Esophagus muscularis mucosa (tissue), 4 donors: ENCODE measurements around the gene LSM8. TPM values are rescaled to one million over a fixed set of nuclear protein-coding genes. Genes with fewer than 3 reads are reported as not detected.

ENCODE experiments used
- DNase-seq: peaks from one replicate; pipeline ENCODE4 v3.0.0-alpha.2; 2017; ENCODE audit errors: extremely low spot score
- H3K27ac ChIP-seq, 4 donors: fragments of 200-600 bp; sonication (generic); replicated peaks in 1 of 4; 1 replicate in 3 of 4; 2 replicates in 1 of 4; pipeline ENCODE4 v1.5.1; 2016 to 2019; ENCODE audit warnings: mild to moderate bottlenecking in 1 of 4
- H3K27me3 ChIP-seq, 4 donors: fragments of 200-600 bp; sonication (generic); one replicate each; pipeline versions ENCODE4 v1.5.1 to v1.6.0; 2016 to 2019
- H3K36me3 ChIP-seq, 4 donors: fragments of 200-600 bp; sonication (generic); one replicate each; pipeline ENCODE4 v1.5.1; 2016 to 2019
- H3K4me1 ChIP-seq, 4 donors: fragments of 200-600 bp; sonication (generic); one replicate each; pipeline ENCODE4 v1.5.1; 2016 to 2019
- H3K4me3 ChIP-seq, 4 donors: fragments of 200-600 bp; sonication (generic); 1 replicate in 2 of 4; 2 replicates in 2 of 4; pipeline ENCODE4 v1.5.1; 2016 to 2019; ENCODE audit warnings: mild to moderate bottlenecking in 4 of 4, moderate library complexity in 1 of 4
- H3K9me3 ChIP-seq, 4 donors: fragments of 200-600 bp; sonication (generic); 1 replicate in 3 of 4; 2 replicates in 1 of 4; pipeline ENCODE4 v1.5.1; 2016 to 2019
- CTCF ChIP-seq, 3 experiments: fragments of 200-600 bp in 2 of 3; fragments of 450-650 bp in 1 of 3; sonication (generic) in 2 of 3; IDR thresholded peaks; one replicate each; pipeline ENCODE4 v1.5.1; 2017 to 2019; ENCODE audit warnings: antibody characterized with exemption in 3 of 3, mild to moderate bottlenecking in 2 of 3, moderate library complexity in 1 of 3
- EP300 ChIP-seq: sonication (generic); formaldehyde crosslinking; IDR thresholded peaks from one replicate; pipeline ENCODE4 v1.6.1; 2017; ENCODE audit warnings: antibody characterized with exemption
- POLR2A ChIP-seq: fragments of 450-650 bp; IDR thresholded peaks from one replicate; pipeline ENCODE4 v1.6.1; 2017; ENCODE audit warnings: antibody characterized with exemption, moderate library complexity, mild to moderate bottlenecking, low read depth
- POLR2AphosphoS5 ChIP-seq, 2 donors: sonication (generic); formaldehyde crosslinking; IDR thresholded peaks; one replicate each; pipeline ENCODE4 v1.6.1; 2017; ENCODE audit warnings: antibody characterized with exemption in 2 of 2
- WGBS: methylation state at CpG from one replicate; pipeline ENCODE4 v1.1.5; 2018; 5-methylcytosine and 5-hydroxymethylcytosine counted together
- intact Hi-C: fragments of 100-400 bp; cut with DNase I; formaldehyde crosslinking; loops from one replicate; pipeline ENCODE4 v1.15.1; 2023
- total RNA-seq, 4 donors: library from RNA; depleted of rRNA; stranded (reverse); fragments of >200 nt; gene quantifications; one replicate each; pipeline versions ENCODE4 v1.1.0 to v1.2.1, GENCODE V29; 2016

The LSM8 gene
- total RNA-seq, 4 donors from 2014 or later, result 22.1 to 28.1 (median 26.3) TPM

- Histone ChIP-seq H3K4me1 (no peaks in the 10 kb centered on the region), H3K36me3 (no peaks in the 10 kb centered on the region), H3K27ac (no peak overlapping the region), H3K9me3 (no peaks in the 10 kb centered on the region), H3K4me3 (no peak overlapping the region), H3K27me3 (no peaks in the 10 kb centered on the region)
- 81% methylated on average over 2 of the region's 2 CpGs for WGBS
- intact Hi-C loops, result no loop called here
- TF ChIP-seq CTCF (IDR thresholded peaks at IDR 0.05) (no peak), POLR2A (no peak), EP300 (no peak), POLR2AphosphoS5 (IDR thresholded peaks at IDR 0.05) (no peak)
- no peak for DNase-seq
Measured at GRCh38 chr7:118149394-118149793, 34.6 kb upstream of the LSM8 start.

GRCh38 chr7:118151671-118152070 is 32.3 kb upstream of the LSM8 start:
- intact Hi-C loops, result no loop called here
- Histone ChIP-seq H3K27ac (no peak overlapping the region), H3K4me3 (no peak overlapping the region), H3K36me3 (no peaks in the 10 kb centered on the region), H3K9me3 (no peaks in the 10 kb centered on the region), H3K27me3 (no peaks in the 10 kb centered on the region), H3K4me1 (no peaks in the 10 kb centered on the region)
- WGBS, result 81% methylated on average over 2 of the region's 2 CpGs
- no peak for TF ChIP-seq CTCF (IDR thresholded peaks at IDR 0.05)
- TF ChIP-seq EP300, result no peak
- no peak for TF ChIP-seq POLR2AphosphoS5 (IDR thresholded peaks at IDR 0.05)
- TF ChIP-seq POLR2A, result no peak
- DNase-seq, result no peak

DNA sequence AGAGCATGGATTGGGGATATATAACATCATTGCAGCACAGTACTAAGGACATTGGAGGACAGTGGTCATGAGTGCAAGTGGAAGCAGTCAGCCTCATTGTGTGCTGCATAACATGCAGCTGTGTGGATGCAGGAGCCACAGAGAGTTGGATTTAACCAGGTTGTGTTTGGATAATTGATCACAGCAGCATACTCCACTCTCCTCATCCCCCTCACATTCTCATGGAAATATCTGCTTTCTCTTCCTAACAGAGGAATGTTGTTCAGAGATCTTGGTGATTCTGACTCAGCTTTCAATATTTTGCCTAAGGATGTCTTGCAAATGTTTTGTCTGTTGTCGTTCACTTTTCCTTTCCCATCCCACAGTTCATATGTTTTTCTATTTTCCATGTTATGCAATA is 31.8 kb upstream of the LSM8 start:
- H3K36me3 ChIP-seq, result no peaks in the 10 kb centered on the region
- 48% methylated on average over 1 of the region's 1 CpG for WGBS
- TF ChIP-seq POLR2AphosphoS5 (IDR thresholded peaks at IDR 0.05), result no peak
- no peak for TF ChIP-seq CTCF (IDR thresholded peaks at IDR 0.05)
- no peak for TF ChIP-seq POLR2A
- no peak for TF ChIP-seq EP300
- intact Hi-C loops, result no loop called here
- no peak overlapping the region for H3K4me3 ChIP-seq
- no peaks in the 10 kb centered on the region for H3K4me1 ChIP-seq
- no peaks in the 10 kb centered on the region for H3K9me3 ChIP-seq
- DNase-seq, result no peak
- H3K27me3 ChIP-seq, result no peaks in the 10 kb centered on the region
- no peak overlapping the region for H3K27ac ChIP-seq

GRCh38 chr7:118152654-118153053 is 31.3 kb upstream of the LSM8 start:
- no peak for TF ChIP-seq CTCF (IDR thresholded peaks at IDR 0.05)
- TF ChIP-seq EP300, result no peak
- TF ChIP-seq POLR2A, result no peak
- TF ChIP-seq POLR2AphosphoS5 (IDR thresholded peaks at IDR 0.05), result no peak
- no peak overlapping the region for H3K27ac ChIP-seq
- DNase-seq, result no peak
- no peaks in the 10 kb centered on the region for H3K27me3 ChIP-seq
- no peaks in the 10 kb centered on the region for H3K4me1 ChIP-seq
- H3K9me3 ChIP-seq, result no peaks in the 10 kb centered on the region
- no peak overlapping the region for H3K4me3 ChIP-seq
- intact Hi-C loops, result no loop called here
- no peaks in the 10 kb centered on the region for H3K36me3 ChIP-seq

DNA sequence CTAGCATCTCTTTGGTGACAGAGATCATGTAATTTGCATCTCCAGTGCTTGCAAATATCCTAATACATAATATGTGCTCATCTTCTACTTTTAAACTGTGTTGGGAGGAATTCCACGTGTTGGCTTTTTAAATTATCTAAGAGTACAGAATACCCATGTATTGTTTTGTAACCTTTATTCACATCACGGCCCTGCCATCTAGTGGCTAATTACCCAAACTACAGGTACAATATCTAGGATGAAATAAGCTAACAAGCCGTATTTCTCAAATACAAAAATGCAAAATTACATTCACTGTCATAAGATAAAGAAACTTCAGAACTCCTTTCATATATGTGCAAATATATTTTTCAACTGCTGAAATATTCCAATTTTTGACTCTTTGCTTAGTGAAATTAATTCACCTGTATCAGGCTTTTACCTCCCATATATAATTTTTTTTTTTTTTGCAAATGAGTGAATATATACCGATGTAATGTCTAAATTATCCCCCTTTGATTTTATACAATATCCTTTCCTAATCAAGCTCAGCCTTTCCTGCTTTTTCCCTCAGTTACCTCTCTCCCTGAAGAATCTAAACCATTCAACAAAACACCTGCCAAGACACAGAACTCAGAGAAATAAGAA is 30.3 kb upstream of the LSM8 start:
- H3K4me3 ChIP-seq, result no peak overlapping the region
- H3K36me3 ChIP-seq, result no peaks in the 10 kb centered on the region
- no peak for TF ChIP-seq EP300
- TF ChIP-seq CTCF (IDR thresholded peaks at IDR 0.05), result peak; percentile 38 to 49 (median 41)
- no peak for TF ChIP-seq POLR2AphosphoS5 (IDR thresholded peaks at IDR 0.05)
- no peak overlapping the region for H3K27ac ChIP-seq
- no peaks in the 10 kb centered on the region for H3K9me3 ChIP-seq
- no peaks in the 10 kb centered on the region for H3K27me3 ChIP-seq
- no peak for DNase-seq
- WGBS, result 22% methylated on average over 4 of the region's 4 CpGs
- intact Hi-C loops, result no loop called here
- no peaks in the 10 kb centered on the region for H3K4me1 ChIP-seq
